ENCODE results near the gene TMEM132A.
A peak's percentile ranks its signal among the peaks of the same experiment; 100 is the strongest.
"Not testable (repeated sequence)": the region's sequence is repeated elsewhere in the genome, so short reads cannot be mapped to it uniquely, and the experiment has no call there.

Gene TMEM132A

GRCh38 chr11:60905551-60906113 is 18.6 kb upstream of the TMEM132A start:
- DNase-seq = peak in 1 of 2 experiments; percentile 22

- peak; percentile 97 to 98 for DNase-seq
These were observed 17.9 kb upstream of the TMEM132A start, which contains the start of gene PRPF19 for GRCh38 chr11:60906132-60906972. TSS of gene PRPF19 (minus strand) at chr11:60906585. CDS start at chr11:60906382, 203 bp downstream.

- DNase-seq = no peak
These were observed 15.5 kb upstream of the TMEM132A start for GRCh38 chr11:60908803-60909202.

- not testable (repeated sequence) for DNase-seq
These were observed 14.5 kb upstream of the TMEM132A start for GRCh38 chr11:60909680-60910280.

- no peak for DNase-seq
These were observed 14.0 kb upstream of the TMEM132A start for GRCh38 chr11:60910281-60910687.

GRCh38 chr11:60910711-60911380 is 13.4 kb upstream of the TMEM132A start:
- DNase-seq = no peak

- no peak for DNase-seq
These were observed 11.9 kb upstream of the TMEM132A start for GRCh38 chr11:60912223-60912850.

GRCh38 chr11:60912851-60913528 is 11.3 kb upstream of the TMEM132A start:
- no peak for DNase-seq

- DNase-seq = peak; percentile 82 to 88
These were observed 10.2 kb upstream of the TMEM132A start, which contains the start of gene TMEM109 for GRCh38 chr11:60913793-60914632. TSS of gene TMEM109 (plus strand) at chr11:60914158. CDS start at chr11:60919694, 5,536 bp downstream.

- DNase-seq = peak; percentile 29 to 33
These were observed 9.5 kb upstream of the TMEM132A start for GRCh38 chr11:60914633-60915247.

- DNase-seq = peak; percentile 63 to 71
These were observed 8.9 kb upstream of the TMEM132A start for GRCh38 chr11:60915248-60915914.

- DNase-seq = no peak
These were observed 7.5 kb upstream of the TMEM132A start for GRCh38 chr11:60916669-60917206.

GRCh38 chr11:60917267-60917666 is 7.0 kb upstream of the TMEM132A start:
- no peak for DNase-seq

- DNase-seq = no peak
These were observed 5.9 kb upstream of the TMEM132A start for GRCh38 chr11:60918251-60918938.

- DNase-seq = no peak
These were observed 5.4 kb upstream of the TMEM132A start for GRCh38 chr11:60918939-60919265.

- no peak for DNase-seq
These were observed 4.9 kb upstream of the TMEM132A start for GRCh38 chr11:60919320-60919719.

- DNase-seq = no peak
These were observed 4.3 kb upstream of the TMEM132A start for GRCh38 chr11:60919956-60920355.

GRCh38 chr11:60921259-60921658 is 3.0 kb upstream of the TMEM132A start:
- no peak for DNase-seq

- no peak for DNase-seq
These were observed 2.4 kb upstream of the TMEM132A start for GRCh38 chr11:60921777-60922335.

Data from stimulated activated CD4-positive, alpha-beta T cell treated with anti-CD3 and anti-CD28 coated beads, Interleukin-4, amount 100 ng/mL, for 4 hours (primary cell).